KMS-11 (cell line): ENCODE results near the gene TRIM29.

ENCODE experiments used
- H2AFZ ChIP-seq: fragments of 200-600 bp; sonication (generic); 2 replicates; pipeline ENCODE4 v1.6.1; 2016; ENCODE audit warnings: antibody characterized with exemption, mixed run types, low read depth
- H3K27ac ChIP-seq: fragments of 200-600 bp; sonication (generic); 2 replicates; pipeline ENCODE4 v1.6.1; 2016; ENCODE audit warnings: mild to moderate bottlenecking, mixed run types
- H3K27me3 ChIP-seq: fragments of 200-600 bp; sonication (generic); 2 replicates; pipeline ENCODE4 v1.6.1; 2017; ENCODE audit warnings: mild to moderate bottlenecking, low read depth, mixed run types, moderate library complexity; ENCODE audit not compliant: insufficient read depth
- H3K36me3 ChIP-seq: fragments of 200-600 bp; sonication (generic); 2 replicates; pipeline ENCODE4 v1.6.1; 2017; ENCODE audit warnings: mild to moderate bottlenecking, mixed run types; ENCODE audit not compliant: insufficient read depth
- H3K4me1 ChIP-seq: fragments of 200-600 bp; sonication (generic); 2 replicates; pipeline ENCODE4 v1.6.1; 2016; ENCODE audit warnings: mild to moderate bottlenecking, low read depth, mixed run types; ENCODE audit not compliant: poor library complexity, severe bottlenecking
- H3K4me2 ChIP-seq: fragments of 200-600 bp; sonication (generic); 2 replicates; pipeline ENCODE4 v1.7.0; 2016; ENCODE audit warnings: mild to moderate bottlenecking, mixed run types
- H3K4me3 ChIP-seq: fragments of 200-600 bp; sonication (generic); IDR thresholded peaks from 2 replicates; pipeline ENCODE4 v1.6.1; 2017; ENCODE audit warnings: low read depth, low read length, mixed read lengths; ENCODE audit not compliant: insufficient read depth
- H3K79me2 ChIP-seq: fragments of 200-600 bp; sonication (generic); 2 replicates; pipeline ENCODE4 v1.6.1; 2016; ENCODE audit warnings: low read depth, mixed run types; ENCODE audit not compliant: insufficient read depth
- H3K9ac ChIP-seq: fragments of 200-600 bp; sonication (generic); 2 replicates; pipeline ENCODE4 v1.6.1; 2016; ENCODE audit warnings: mild to moderate bottlenecking, mixed run types
- H4K20me1 ChIP-seq: fragments of 200-600 bp; sonication (generic); 2 replicates; pipeline ENCODE4 v1.6.1; 2016; ENCODE audit warnings: mild to moderate bottlenecking, mixed run types; ENCODE audit not compliant: insufficient read depth
- TF ChIP-seq, protein P1 (sequence below): fragments of 200-600 bp; sonication (generic); conservative IDR thresholded peaks from 2 replicates; pipeline ENCODE4 v1.6.1; 2017; ENCODE audit warnings: low read depth, mild to moderate bottlenecking, antibody characterized with exemption, low read length, moderate library complexity, mixed read lengths

TRIM29 gene, protein sequence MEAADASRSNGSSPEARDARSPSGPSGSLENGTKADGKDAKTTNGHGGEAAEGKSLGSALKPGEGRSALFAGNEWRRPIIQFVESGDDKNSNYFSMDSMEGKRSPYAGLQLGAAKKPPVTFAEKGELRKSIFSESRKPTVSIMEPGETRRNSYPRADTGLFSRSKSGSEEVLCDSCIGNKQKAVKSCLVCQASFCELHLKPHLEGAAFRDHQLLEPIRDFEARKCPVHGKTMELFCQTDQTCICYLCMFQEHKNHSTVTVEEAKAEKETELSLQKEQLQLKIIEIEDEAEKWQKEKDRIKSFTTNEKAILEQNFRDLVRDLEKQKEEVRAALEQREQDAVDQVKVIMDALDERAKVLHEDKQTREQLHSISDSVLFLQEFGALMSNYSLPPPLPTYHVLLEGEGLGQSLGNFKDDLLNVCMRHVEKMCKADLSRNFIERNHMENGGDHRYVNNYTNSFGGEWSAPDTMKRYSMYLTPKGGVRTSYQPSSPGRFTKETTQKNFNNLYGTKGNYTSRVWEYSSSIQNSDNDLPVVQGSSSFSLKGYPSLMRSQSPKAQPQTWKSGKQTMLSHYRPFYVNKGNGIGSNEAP

DNA sequence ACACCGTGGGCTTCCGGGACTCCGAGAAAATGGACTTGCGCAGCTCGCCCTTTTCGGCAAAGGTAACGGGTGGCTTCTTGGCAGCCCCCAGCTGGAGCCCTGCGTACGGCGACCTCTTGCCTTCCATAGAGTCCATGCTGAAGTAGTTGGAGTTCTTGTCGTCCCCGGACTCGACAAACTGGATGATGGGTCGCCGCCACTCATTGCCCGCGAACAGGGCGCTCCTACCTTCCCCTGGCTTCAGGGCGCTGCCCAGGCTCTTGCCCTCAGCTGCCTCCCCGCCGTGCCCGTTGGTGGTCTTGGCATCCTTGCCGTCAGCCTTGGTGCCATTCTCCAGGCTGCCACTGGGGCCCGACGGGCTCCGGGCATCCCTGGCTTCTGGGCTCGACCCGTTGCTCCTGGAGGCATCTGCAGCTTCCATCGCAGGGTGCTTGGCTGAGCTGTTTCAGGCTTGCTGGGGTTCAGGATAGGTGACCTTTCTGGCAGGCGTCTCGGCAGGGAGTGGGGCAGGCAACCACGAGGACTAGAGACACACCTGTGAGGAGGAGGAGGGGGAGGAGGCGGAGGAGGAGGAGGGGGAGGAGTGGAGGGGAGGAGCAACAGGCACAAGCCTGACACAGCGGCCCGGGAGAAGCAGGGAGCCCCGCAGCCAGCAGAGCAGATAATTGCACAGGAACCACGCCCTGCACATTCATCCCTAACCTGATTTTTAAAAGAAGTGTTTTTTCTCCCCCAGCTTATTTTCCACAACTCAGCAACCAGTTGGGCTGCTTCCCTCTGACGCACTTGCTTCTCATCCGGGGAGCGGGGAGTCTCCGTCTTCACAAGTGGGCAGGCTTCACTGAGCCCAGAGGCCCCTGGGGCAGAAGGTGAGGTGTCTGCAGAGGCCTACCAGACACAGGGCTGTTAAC lies at the start of gene TRIM29:
TSS of gene TRIM29 (minus strand) at position 503 of the 911 bp plus-strand sequence. CDS start at position 421, 82 bp downstream.
- TF ChIP-seq, protein P1, sequence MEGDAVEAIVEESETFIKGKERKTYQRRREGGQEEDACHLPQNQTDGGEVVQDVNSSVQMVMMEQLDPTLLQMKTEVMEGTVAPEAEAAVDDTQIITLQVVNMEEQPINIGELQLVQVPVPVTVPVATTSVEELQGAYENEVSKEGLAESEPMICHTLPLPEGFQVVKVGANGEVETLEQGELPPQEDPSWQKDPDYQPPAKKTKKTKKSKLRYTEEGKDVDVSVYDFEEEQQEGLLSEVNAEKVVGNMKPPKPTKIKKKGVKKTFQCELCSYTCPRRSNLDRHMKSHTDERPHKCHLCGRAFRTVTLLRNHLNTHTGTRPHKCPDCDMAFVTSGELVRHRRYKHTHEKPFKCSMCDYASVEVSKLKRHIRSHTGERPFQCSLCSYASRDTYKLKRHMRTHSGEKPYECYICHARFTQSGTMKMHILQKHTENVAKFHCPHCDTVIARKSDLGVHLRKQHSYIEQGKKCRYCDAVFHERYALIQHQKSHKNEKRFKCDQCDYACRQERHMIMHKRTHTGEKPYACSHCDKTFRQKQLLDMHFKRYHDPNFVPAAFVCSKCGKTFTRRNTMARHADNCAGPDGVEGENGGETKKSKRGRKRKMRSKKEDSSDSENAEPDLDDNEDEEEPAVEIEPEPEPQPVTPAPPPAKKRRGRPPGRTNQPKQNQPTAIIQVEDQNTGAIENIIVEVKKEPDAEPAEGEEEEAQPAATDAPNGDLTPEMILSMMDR, result no peak
- Histone ChIP-seq H3K4me3 (no peak within 1 kb of the TSS), H3K36me3 (no peaks in the 10 kb centered on the region), H3K27me3 (0 out of 2 replicates have a peak, but pooled peaks cover 4% of the 10 kb centered on the region), H3K79me2 (no peaks in the 10 kb centered on the region), H2AFZ (no peak within 1 kb of the TSS), H3K9ac (no peak within 1 kb of the TSS), H3K4me2 (no peak within 1 kb of the TSS), H4K20me1 (no peaks in the 10 kb centered on the region), H3K4me1 (no peaks in the 10 kb centered on the region), H3K27ac (no peak within 1 kb of the TSS)

DNA sequence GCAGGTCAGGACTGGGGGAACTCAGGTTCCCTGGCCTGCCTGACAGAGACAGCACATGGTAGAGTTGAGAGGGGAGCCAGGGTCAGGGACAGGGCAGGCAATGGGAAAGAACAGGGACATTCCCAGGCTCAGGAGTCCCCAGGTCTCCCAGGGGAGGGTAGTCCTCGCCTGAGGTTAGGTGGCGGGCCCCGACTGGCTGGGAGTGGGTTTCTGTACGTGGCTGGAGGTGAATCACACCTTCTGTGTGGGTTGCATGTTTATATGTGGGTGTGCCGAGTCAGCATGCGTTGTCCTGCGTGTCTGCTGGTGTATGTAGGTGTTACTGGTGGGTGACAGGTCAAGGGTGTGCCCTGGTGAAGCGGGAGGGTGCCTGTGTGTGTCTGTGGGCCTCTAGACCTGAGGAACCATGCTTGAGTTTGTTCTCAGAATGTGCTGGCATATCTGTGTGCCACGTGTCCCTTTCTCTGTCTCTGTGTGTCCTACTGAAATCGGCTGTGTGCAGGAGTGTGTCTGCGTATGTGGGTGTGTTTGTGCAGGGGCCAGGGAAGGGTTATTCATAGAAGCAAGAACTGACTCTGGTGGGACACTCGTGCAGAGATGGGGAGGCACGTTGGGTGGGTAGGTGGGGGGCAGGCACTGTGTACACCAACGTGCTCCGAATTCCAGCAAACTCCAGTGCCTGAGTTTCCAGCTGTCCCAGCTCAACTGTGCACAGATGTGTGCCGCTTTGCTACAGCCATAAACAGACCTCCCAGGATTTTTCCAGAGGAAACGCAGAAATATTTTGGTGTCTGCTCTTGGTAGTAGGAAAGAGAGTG lies 49.1 kb upstream of the TRIM29 start:
- TF ChIP-seq, protein P1, result no peak
- Histone ChIP-seq H3K27ac (no peak overlapping the region), H3K4me1 (no peaks in the 10 kb centered on the region), H4K20me1 (no peaks in the 10 kb centered on the region), H3K27me3 (no peaks in the 10 kb centered on the region), H3K4me2 (no peak overlapping the region), H3K36me3 (no peaks in the 10 kb centered on the region), H3K4me3 (no peak overlapping the region), H2AFZ (no peak overlapping the region), H3K9ac (no peak overlapping the region), H3K79me2 (no peaks in the 10 kb centered on the region)

DNA sequence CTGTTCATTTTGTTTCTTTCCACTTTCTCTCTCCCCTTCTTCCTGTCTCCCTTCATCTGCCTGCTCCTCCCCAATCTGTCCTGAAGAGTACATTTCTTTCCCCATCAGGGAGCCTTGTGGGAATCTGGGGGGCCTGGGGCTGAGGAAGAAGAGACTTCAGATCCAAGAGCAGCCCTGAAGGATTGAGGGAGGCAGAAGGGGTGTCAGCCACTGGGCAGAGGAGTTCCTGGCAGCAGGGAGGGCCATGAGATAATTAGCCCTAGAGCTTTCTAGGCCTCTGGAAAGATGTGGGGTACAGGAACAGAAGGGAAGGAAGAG lies 48.5 kb upstream of the TRIM29 start:
- H3K79me2 ChIP-seq, result no peaks in the 10 kb centered on the region
- H3K27ac ChIP-seq, result no peak overlapping the region
- H3K4me2 ChIP-seq, result no peak overlapping the region
- H3K4me1 ChIP-seq, result no peaks in the 10 kb centered on the region
- H2AFZ ChIP-seq, result no peak overlapping the region
- no peak overlapping the region for H3K9ac ChIP-seq
- no peaks in the 10 kb centered on the region for H3K27me3 ChIP-seq
- no peaks in the 10 kb centered on the region for H4K20me1 ChIP-seq
- no peaks in the 10 kb centered on the region for H3K36me3 ChIP-seq
- TF ChIP-seq, protein P1, result no peak
- H3K4me3 ChIP-seq, result no peak overlapping the region
